Skeletal muscle cell (primary cell): Measurements from ENCODE around the gene PCSK9.

Source experiments
- DNase-seq: peaks from one replicate; pipeline ENCODE4 v3.0.0-alpha.2; 2010; ENCODE audit warnings: low read depth
- H3K4me3 ChIP-seq: 2 replicates; pipeline ENCODE4 v1.5.1; 2011; ENCODE audit warnings: low read depth, mild to moderate bottlenecking, control low read depth, low read length, moderate library complexity

Gene PCSK9

GRCh38 chr1:55039342-55040082 is at the start of gene PCSK9:
Gene PCSK9 (plus strand): TSS chr1:55039548. CDS start chr1:55039838, 290 bp downstream.
- no peak for DNase-seq
- peak within 1 kb of the TSS; percentile 50 for H3K4me3 ChIP-seq

GRCh38 chr1:54989968-54990810 is 49.2 kb upstream of the PCSK9 start:
- DNase-seq = no peak

GRCh38 chr1:54990916-54991315 is 48.4 kb upstream of the PCSK9 start:
- no peak overlapping the region for H3K4me3 ChIP-seq
- no peak for DNase-seq

More at GRCh38 chr1:54989968-54990810, 49.2 kb upstream of the PCSK9 start:
- no peak overlapping the region for H3K4me3 ChIP-seq

GRCh38 chr1:54991939-54992338 is 47.4 kb upstream of the PCSK9 start:
- H3K4me3 ChIP-seq = no peak overlapping the region
- DNase-seq = no peak

GRCh38 chr1:54993140-54993539 is 46.2 kb upstream of the PCSK9 start:
- no peak for DNase-seq
- no peak overlapping the region for H3K4me3 ChIP-seq

GRCh38 chr1:54994355-54994990 is 44.9 kb upstream of the PCSK9 start:
- no peak for DNase-seq
- no peak overlapping the region for H3K4me3 ChIP-seq

- no peak for DNase-seq
- no peak overlapping the region for H3K4me3 ChIP-seq
Observed at GRCh38 chr1:54995013-54995760, 44.2 kb upstream of the PCSK9 start.

- no peak overlapping the region for H3K4me3 ChIP-seq
- DNase-seq = no peak
Observed at GRCh38 chr1:54995835-54996234, 43.5 kb upstream of the PCSK9 start.

- H3K4me3 ChIP-seq = no peak overlapping the region
- no peak for DNase-seq
Observed at GRCh38 chr1:54996359-54996868, 42.9 kb upstream of the PCSK9 start.

- H3K4me3 ChIP-seq = no peak overlapping the region
- no peak for DNase-seq
Observed at GRCh38 chr1:54996869-54997710, 42.3 kb upstream of the PCSK9 start.

- no peak overlapping the region for H3K4me3 ChIP-seq
- DNase-seq = no peak
Observed at GRCh38 chr1:54997711-54997986, 41.7 kb upstream of the PCSK9 start.

GRCh38 chr1:54998100-54998499 is 41.2 kb upstream of the PCSK9 start:
- H3K4me3 ChIP-seq = no peak overlapping the region
- DNase-seq = no peak

GRCh38 chr1:54998677-54999076 is 40.7 kb upstream of the PCSK9 start, which contains the start of gene BSND:
Gene BSND (plus strand): TSS chr1:54998933. CDS start chr1:54999187, 254 bp downstream.
- DNase-seq = no peak
- H3K4me3 ChIP-seq = no peak within 1 kb of the TSS

- H3K4me3 ChIP-seq = no peak overlapping the region
- DNase-seq = no peak
Observed at GRCh38 chr1:55000110-55001085, 39.0 kb upstream of the PCSK9 start.

- no peak overlapping the region for H3K4me3 ChIP-seq
- no peak for DNase-seq
Observed at GRCh38 chr1:55001311-55001710, 38.0 kb upstream of the PCSK9 start.

- DNase-seq = no peak
- H3K4me3 ChIP-seq = no peak overlapping the region
Observed at GRCh38 chr1:55002686-55003085, 36.7 kb upstream of the PCSK9 start.

- no peak for DNase-seq
- H3K4me3 ChIP-seq = no peak overlapping the region
Observed at GRCh38 chr1:55005351-55006140, 33.8 kb upstream of the PCSK9 start.
